GM18499 (cell line): ENCODE measurements around the gene ASB16.

Source experiments
- ATAC-seq: cut with Tn5 transposase; IDR thresholded peaks from one replicate; pipeline ENCODE4 v1.9.1; 2021; ENCODE audit warnings: moderate number of reproducible peaks; ENCODE audit not compliant: insufficient read depth, unreplicated experiment

ASB16 gene

GRCh38 chr17:44205962-44206824 lies 35.7 kb downstream of the ASB16 start:
- ATAC-seq, result no peak

- no peak for ATAC-seq
These were observed 36.3 kb downstream of the ASB16 start for GRCh38 chr17:44206825-44207155.

GRCh38 chr17:44207319-44207718 lies 36.8 kb downstream of the ASB16 start:
- ATAC-seq, result no peak

- ATAC-seq, result no peak
These were observed 37.2 kb downstream of the ASB16 start for GRCh38 chr17:44207743-44208142.

- ATAC-seq, result no peak
These were observed 39.4 kb downstream of the ASB16 start for GRCh38 chr17:44209786-44210341.

GRCh38 chr17:44210342-44211192 lies 40.1 kb downstream of the ASB16 start:
- no peak for ATAC-seq

- no peak for ATAC-seq
These were observed 41.1 kb downstream of the ASB16 start for GRCh38 chr17:44211281-44212265.

GRCh38 chr17:44212507-44213402 lies 42.3 kb downstream of the ASB16 start:
- ATAC-seq, result no peak

- ATAC-seq, result no peak
These were observed 43.1 kb downstream of the ASB16 start for GRCh38 chr17:44213403-44214229.

- ATAC-seq, result no peak
These were observed 43.7 kb downstream of the ASB16 start for GRCh38 chr17:44214230-44214494.

GRCh38 chr17:44214896-44215295 lies 44.4 kb downstream of the ASB16 start:
- no peak for ATAC-seq

- no peak for ATAC-seq
These were observed 45.7 kb downstream of the ASB16 start for GRCh38 chr17:44216173-44216572.

GRCh38 chr17:44216694-44217093 lies 46.2 kb downstream of the ASB16 start:
- no peak for ATAC-seq

- ATAC-seq, result no peak
These were observed 47.3 kb downstream of the ASB16 start for GRCh38 chr17:44217738-44218343.

- ATAC-seq, result no peak
These were observed 48.0 kb downstream of the ASB16 start for GRCh38 chr17:44218344-44219107.

- ATAC-seq, result no peak
These were observed 48.7 kb downstream of the ASB16 start for GRCh38 chr17:44219108-44219615.

GRCh38 chr17:44219616-44220212 lies 49.2 kb downstream of the ASB16 start, which contains the start of gene UBTF:
TSS of gene UBTF (minus strand) at chr17:44219675. CDS start at chr17:44218229, 1,446 bp downstream.
- no peak for ATAC-seq
